Measurements from ENCODE around the gene AADACL3.

The AADACL3 gene

GRCh38 chr1:12706061-12706460, 9.8 kb upstream of the AADACL3 start:
- H3K4me2 ChIP-seq (ENCODE audit: low read length) = no peak overlapping the region

GRCh38 chr1:12708396-12709090, 7.4 kb upstream of the AADACL3 start:
- no peak overlapping the region for H2AFZ ChIP-seq (ENCODE audit: low read length)
- no peaks in the 10 kb centered on the region for H4K20me1 ChIP-seq (ENCODE audit: insufficient read depth, low read length)
- no peak overlapping the region for H3K27ac ChIP-seq (ENCODE audit: low read depth, low read length, poor library complexity, severe bottlenecking)
- no peaks in the 10 kb centered on the region; the same call in 1 of the 2 replicates for H3K27me3 ChIP-seq (ENCODE audit: insufficient read depth, low read length)
- H3K79me2 ChIP-seq (ENCODE audit: insufficient read depth, low read length) = no peaks in the 10 kb centered on the region
- no peak for TF ChIP-seq CTCF (IDR thresholded peaks at IDR 0.05; ENCODE audit: low read length)
- TF ChIP-seq EZH2 (IDR thresholded peaks at IDR 0.05; ENCODE audit: borderline replicate concordance, low read length) = no peak
- H3K4me3 ChIP-seq (ENCODE audit: low read depth, low read length, poor library complexity, severe bottlenecking) = no peak overlapping the region
- no peak overlapping the region for H3K9ac ChIP-seq (ENCODE audit: low read length)
- no peak overlapping the region for H3K4me2 ChIP-seq (ENCODE audit: low read length)
- H3K36me3 ChIP-seq (ENCODE audit: insufficient read depth, low read length) = no peaks in the 10 kb centered on the region
- H3K9me2 ChIP-seq (ENCODE audit: low read depth, low read length) = no peaks in the 10 kb centered on the region
- no peaks in the 10 kb centered on the region for H3K4me1 ChIP-seq (ENCODE audit: insufficient read depth, low read length, severe bottlenecking)
- H3K9me3 ChIP-seq (ENCODE audit: low read length) = no peaks in the 10 kb centered on the region
- no peaks in the 10 kb centered on the region for H3F3A ChIP-seq (ENCODE audit: insufficient read depth, low read length)

More at GRCh38 chr1:12706061-12706460, 9.8 kb upstream of the AADACL3 start:
- no peaks in the 10 kb centered on the region for H3K4me1 ChIP-seq (ENCODE audit: insufficient read depth, low read length, severe bottlenecking)
- no peaks in the 10 kb centered on the region for H3F3A ChIP-seq (ENCODE audit: insufficient read depth, low read length)
- no peaks in the 10 kb centered on the region for H3K79me2 ChIP-seq (ENCODE audit: insufficient read depth, low read length)
- no peaks in the 10 kb centered on the region for H3K9me3 ChIP-seq (ENCODE audit: low read length)
- TF ChIP-seq CTCF (IDR thresholded peaks at IDR 0.05; ENCODE audit: low read length) (no peak), EZH2 (IDR thresholded peaks at IDR 0.05; ENCODE audit: borderline replicate concordance, low read length) (no peak)
- H3K36me3 ChIP-seq (ENCODE audit: insufficient read depth, low read length) = no peaks in the 10 kb centered on the region
- H3K27ac ChIP-seq (ENCODE audit: low read depth, low read length, poor library complexity, severe bottlenecking) = no peak overlapping the region
- H3K9ac ChIP-seq (ENCODE audit: low read length) = no peak overlapping the region
- H2AFZ ChIP-seq (ENCODE audit: low read length) = no peak overlapping the region
- no peak overlapping the region for H3K4me3 ChIP-seq (ENCODE audit: low read depth, low read length, poor library complexity, severe bottlenecking)
- H4K20me1 ChIP-seq (ENCODE audit: insufficient read depth, low read length) = no peaks in the 10 kb centered on the region
- H3K9me2 ChIP-seq (ENCODE audit: low read depth, low read length) = no peaks in the 10 kb centered on the region
- H3K27me3 ChIP-seq (ENCODE audit: insufficient read depth, low read length) = no peaks in the 10 kb centered on the region; the same call in 1 of the 2 replicates

- Histone ChIP-seq H4K20me1 (ENCODE audit: insufficient read depth, low read length) (no peaks in the 10 kb centered on the region), H3K4me2 (ENCODE audit: low read length) (no peak overlapping the region), H3K9ac (ENCODE audit: low read length) (no peak overlapping the region), H3K27me3 (ENCODE audit: insufficient read depth, low read length) (no peaks in the 10 kb centered on the region), H3K4me1 (ENCODE audit: insufficient read depth, low read length, severe bottlenecking) (no peaks in the 10 kb centered on the region), H3K79me2 (ENCODE audit: insufficient read depth, low read length) (no peaks in the 10 kb centered on the region), H3K4me3 (ENCODE audit: low read depth, low read length, poor library complexity, severe bottlenecking) (no peak overlapping the region), H2AFZ (ENCODE audit: low read length) (no peak overlapping the region), H3F3A (ENCODE audit: insufficient read depth, low read length) (no peaks in the 10 kb centered on the region), H3K36me3 (ENCODE audit: insufficient read depth, low read length) (no peaks in the 10 kb centered on the region), H3K9me3 (ENCODE audit: low read length) (no peaks in the 10 kb centered on the region), H3K27ac (ENCODE audit: low read depth, low read length, poor library complexity, severe bottlenecking) (no peak overlapping the region), H3K9me2 (ENCODE audit: low read depth, low read length) (no peaks in the 10 kb centered on the region)
- no peak for TF ChIP-seq CTCF (IDR thresholded peaks at IDR 0.05; ENCODE audit: low read length)
- TF ChIP-seq EZH2 (IDR thresholded peaks at IDR 0.05; ENCODE audit: borderline replicate concordance, low read length) = no peak
These were observed 6.8 kb upstream of the AADACL3 start for GRCh38 chr1:12709091-12709491.
